ENCODE results near the gene FAM174A. TPM values are rescaled to one million over a fixed set of nuclear protein-coding genes. Genes with fewer than 3 reads are reported as not detected.

Gene FAM174A
- total RNA-seq, 6 experiments from 2014 or later = 7.2 to 11.8 (median 8.4) TPM

DNA sequence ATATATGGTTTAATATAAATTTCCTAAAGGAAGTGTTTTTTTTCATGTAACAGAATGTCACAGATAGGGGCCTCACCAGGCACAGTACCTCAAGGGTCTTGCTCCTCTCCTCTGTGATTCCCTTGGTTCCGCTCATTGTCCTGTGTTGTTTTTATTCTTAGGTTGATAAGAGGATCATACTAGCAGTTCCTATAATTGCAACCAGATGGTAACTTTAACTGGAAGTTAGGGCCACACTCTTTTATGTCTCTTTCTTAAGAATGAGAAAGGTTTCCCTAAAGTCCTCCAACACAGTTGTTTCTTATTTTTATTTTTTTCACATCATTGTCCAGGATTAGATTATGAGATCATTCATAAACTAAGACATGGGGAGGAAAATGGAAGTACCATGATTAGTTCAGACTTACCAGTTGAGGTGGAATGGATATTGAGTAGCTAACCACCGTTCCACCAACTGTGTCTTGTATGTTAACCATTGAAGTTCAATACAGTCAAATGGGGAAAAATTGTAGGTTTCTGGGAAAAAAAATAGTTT, 41.1 kb downstream of the FAM174A start:
- no peak overlapping the region for H3K4me3 ChIP-seq
- H3K36me3 ChIP-seq = no peaks in the 10 kb centered on the region
- intact Hi-C loops (cut with DNase I) = no loop called here
- ATAC-seq (peak in 2 of 4 donors; percentile 38 to 48), DNase-seq (no peak)
- no peaks in the 10 kb centered on the region for H3K4me1 ChIP-seq
- no peaks in the 10 kb centered on the region for H3K9me3 ChIP-seq
- no peaks in the 10 kb centered on the region for H3K27me3 ChIP-seq
- peak overlapping the region in 2 of 3 donors; percentile 8 for H3K27ac ChIP-seq
- 91% methylated on average over 2 of the region's 2 CpGs for WGBS (ENCODE audit: insufficient coverage, low coverage, low lambda C conversion rate, missing lambda C conversion rate)
- no peak for TF ChIP-seq POLR2A (IDR thresholded peaks at IDR 0.05)
- TF ChIP-seq, protein P1, sequence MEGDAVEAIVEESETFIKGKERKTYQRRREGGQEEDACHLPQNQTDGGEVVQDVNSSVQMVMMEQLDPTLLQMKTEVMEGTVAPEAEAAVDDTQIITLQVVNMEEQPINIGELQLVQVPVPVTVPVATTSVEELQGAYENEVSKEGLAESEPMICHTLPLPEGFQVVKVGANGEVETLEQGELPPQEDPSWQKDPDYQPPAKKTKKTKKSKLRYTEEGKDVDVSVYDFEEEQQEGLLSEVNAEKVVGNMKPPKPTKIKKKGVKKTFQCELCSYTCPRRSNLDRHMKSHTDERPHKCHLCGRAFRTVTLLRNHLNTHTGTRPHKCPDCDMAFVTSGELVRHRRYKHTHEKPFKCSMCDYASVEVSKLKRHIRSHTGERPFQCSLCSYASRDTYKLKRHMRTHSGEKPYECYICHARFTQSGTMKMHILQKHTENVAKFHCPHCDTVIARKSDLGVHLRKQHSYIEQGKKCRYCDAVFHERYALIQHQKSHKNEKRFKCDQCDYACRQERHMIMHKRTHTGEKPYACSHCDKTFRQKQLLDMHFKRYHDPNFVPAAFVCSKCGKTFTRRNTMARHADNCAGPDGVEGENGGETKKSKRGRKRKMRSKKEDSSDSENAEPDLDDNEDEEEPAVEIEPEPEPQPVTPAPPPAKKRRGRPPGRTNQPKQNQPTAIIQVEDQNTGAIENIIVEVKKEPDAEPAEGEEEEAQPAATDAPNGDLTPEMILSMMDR (IDR thresholded peaks at IDR 0.05) = no peak

DNA sequence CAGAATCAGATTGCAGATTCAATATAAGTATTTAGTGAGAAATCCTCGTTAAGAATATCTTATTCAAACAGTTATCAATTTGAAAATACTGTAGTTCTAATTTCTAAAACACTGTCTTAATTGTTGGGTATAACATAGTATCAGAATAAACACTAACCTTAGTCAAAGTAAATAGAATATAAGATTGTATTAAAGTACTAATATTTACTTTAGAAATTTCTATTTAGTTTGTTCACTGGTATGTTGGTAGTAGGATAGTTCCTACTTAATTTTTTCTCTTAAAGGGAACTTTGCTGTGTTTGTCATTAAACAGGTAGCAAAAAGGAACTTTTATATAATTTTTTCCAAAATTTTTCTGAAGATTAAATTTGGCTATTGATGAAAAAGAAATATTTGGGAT, 42.3 kb downstream of the FAM174A start:
- intact Hi-C loops (cut with DNase I) = no loop called here

DNA sequence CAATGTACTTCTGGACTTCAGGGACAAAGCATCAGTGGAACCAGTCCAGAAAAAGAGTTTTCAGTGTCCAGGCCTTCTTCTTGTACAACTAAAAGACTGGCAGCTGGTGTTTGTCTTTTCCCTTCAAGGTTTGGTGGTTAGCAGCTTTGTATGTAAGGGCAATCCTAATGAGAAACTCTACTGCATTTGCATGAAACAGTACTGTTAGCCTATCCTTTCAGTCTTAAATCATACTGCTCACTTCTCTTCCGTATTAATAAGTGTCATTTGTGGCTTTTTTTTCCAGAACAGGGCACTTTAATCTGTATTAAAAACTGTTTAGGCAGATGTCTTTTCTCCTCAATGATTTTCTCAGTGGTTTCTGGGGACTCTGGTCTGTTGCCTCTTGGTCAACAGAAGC, 48.9 kb downstream of the FAM174A start:
- Histone ChIP-seq H3K9me3 (no peaks in the 10 kb centered on the region), H3K27ac (no peak overlapping the region), H3K4me1 (no peaks in the 10 kb centered on the region), H3K27me3 (no peaks in the 10 kb centered on the region), H3K36me3 (no peaks in the 10 kb centered on the region), H3K4me3 (no peak overlapping the region)
- no peak for DNase-seq
- no peak for TF ChIP-seq POLR2A (IDR thresholded peaks at IDR 0.05)
- TF ChIP-seq, protein P1 (IDR thresholded peaks at IDR 0.05) = no peak
- WGBS (ENCODE audit: insufficient coverage, low coverage, low lambda C conversion rate, missing lambda C conversion rate) = 36% methylated on average over 1 of the region's 1 CpG
- intact Hi-C loops (cut with DNase I) = no loop called here
- ATAC-seq = no peak

More for the DNA sequence above, 42.3 kb downstream of the FAM174A start:
- 68% methylated on average over 1 of the region's 1 CpG for WGBS (ENCODE audit: insufficient coverage, low coverage, low lambda C conversion rate, missing lambda C conversion rate)
- DNase-seq (no peak), ATAC-seq (no peak)
- H3K9me3 ChIP-seq = no peaks in the 10 kb centered on the region
- H3K27me3 ChIP-seq = no peaks in the 10 kb centered on the region
- no peaks in the 10 kb centered on the region for H3K36me3 ChIP-seq
- TF ChIP-seq POLR2A (IDR thresholded peaks at IDR 0.05) = no peak
- TF ChIP-seq, protein P1 (IDR thresholded peaks at IDR 0.05) = no peak
- H3K4me1 ChIP-seq = no peaks in the 10 kb centered on the region
- H3K27ac ChIP-seq = no peak overlapping the region
- no peak overlapping the region for H3K4me3 ChIP-seq

DNA sequence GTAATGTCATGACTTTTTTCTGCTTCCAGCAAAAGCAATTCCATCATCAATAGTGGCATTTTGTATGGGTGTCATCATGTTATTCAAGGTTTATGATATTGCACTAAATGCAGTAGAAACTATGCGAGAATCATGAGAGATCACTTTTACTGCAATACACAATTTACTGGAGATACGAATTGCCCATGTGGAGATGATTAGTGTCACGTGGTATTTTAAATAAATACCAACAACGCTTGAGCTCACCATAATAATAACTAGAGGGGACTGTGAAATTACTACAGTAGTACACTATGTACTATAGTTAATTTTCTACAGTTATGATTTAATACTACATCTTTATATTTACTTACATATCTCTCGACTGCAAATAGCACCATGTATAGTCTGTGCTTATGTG, 49.7 kb downstream of the FAM174A start:
- H3K27me3 ChIP-seq = no peaks in the 10 kb centered on the region
- 90% methylated on average over 5 of the region's 5 CpGs for WGBS (ENCODE audit: insufficient coverage, low coverage, low lambda C conversion rate, missing lambda C conversion rate)
- TF ChIP-seq, protein P1 (IDR thresholded peaks at IDR 0.05) = no peak
- no peak for TF ChIP-seq POLR2A (IDR thresholded peaks at IDR 0.05)

DNA sequence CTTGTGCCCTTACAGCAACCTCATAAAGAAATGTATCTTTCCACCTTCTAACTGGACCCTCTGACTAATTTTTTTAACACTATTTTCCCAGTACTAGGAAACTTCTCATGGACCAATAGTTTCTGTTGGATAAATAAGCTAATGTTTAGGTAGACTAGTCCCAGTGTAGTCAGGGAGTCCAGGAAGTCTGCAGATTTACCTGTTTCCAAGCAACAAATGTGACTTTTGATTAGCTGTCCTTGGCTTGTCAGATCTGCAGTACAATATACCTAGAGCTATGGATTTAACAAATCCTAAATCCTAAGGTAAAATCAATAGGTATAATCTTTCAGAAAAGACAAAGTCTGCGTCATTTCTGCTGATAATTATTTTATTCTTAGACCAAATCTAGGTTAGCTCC, 55.7 kb downstream of the FAM174A start:
- 93% methylated on average over 1 of the region's 1 CpG for WGBS (ENCODE audit: insufficient coverage, low coverage, low lambda C conversion rate, missing lambda C conversion rate)
- DNase-seq (no peak), ATAC-seq (no peak)

More for the DNA sequence above, 49.7 kb downstream of the FAM174A start:
- Histone ChIP-seq H3K27ac (no peak overlapping the region), H3K9me3 (no peaks in the 10 kb centered on the region), H3K4me3 (no peak overlapping the region), H3K4me1 (no peaks in the 10 kb centered on the region), H3K36me3 (no peaks in the 10 kb centered on the region)
- ATAC-seq = no peak
- DNase-seq = no peak
- intact Hi-C loops (cut with DNase I) = no loop called here

More for the DNA sequence above, 55.7 kb downstream of the FAM174A start:
- H3K9me3 ChIP-seq = no peaks in the 10 kb centered on the region
- H3K4me3 ChIP-seq = no peak overlapping the region
- TF ChIP-seq, protein P1 (IDR thresholded peaks at IDR 0.05) = no peak
- TF ChIP-seq POLR2A (IDR thresholded peaks at IDR 0.05) = no peak
- H3K27me3 ChIP-seq = no peaks in the 10 kb centered on the region
- H3K4me1 ChIP-seq = no peaks in the 10 kb centered on the region
- H3K27ac ChIP-seq = no peak overlapping the region
- intact Hi-C loops (cut with DNase I) = no loop called here
- H3K36me3 ChIP-seq = no peaks in the 10 kb centered on the region

Data from right lobe of liver (tissue), 6 donors.